Astrocyte (in vitro differentiated cells and primary cell): ENCODE results near the gene CLDN20.

Experiments
- CTCF ChIP-seq: IDR thresholded peaks from 2 replicates; pipeline ENCODE4 v1.5.1; 2011; ENCODE audit warnings: low read depth, mild to moderate bottlenecking, inconsistent platforms, low read length, moderate library complexity; ENCODE audit not compliant: insufficient read depth
- EZH2 ChIP-seq: IDR thresholded peaks from 2 replicates; pipeline ENCODE4 v1.6.1; 2012; ENCODE audit warnings: mild to moderate bottlenecking, low read length, inconsistent platforms; ENCODE audit not compliant: insufficient read depth

DNA sequence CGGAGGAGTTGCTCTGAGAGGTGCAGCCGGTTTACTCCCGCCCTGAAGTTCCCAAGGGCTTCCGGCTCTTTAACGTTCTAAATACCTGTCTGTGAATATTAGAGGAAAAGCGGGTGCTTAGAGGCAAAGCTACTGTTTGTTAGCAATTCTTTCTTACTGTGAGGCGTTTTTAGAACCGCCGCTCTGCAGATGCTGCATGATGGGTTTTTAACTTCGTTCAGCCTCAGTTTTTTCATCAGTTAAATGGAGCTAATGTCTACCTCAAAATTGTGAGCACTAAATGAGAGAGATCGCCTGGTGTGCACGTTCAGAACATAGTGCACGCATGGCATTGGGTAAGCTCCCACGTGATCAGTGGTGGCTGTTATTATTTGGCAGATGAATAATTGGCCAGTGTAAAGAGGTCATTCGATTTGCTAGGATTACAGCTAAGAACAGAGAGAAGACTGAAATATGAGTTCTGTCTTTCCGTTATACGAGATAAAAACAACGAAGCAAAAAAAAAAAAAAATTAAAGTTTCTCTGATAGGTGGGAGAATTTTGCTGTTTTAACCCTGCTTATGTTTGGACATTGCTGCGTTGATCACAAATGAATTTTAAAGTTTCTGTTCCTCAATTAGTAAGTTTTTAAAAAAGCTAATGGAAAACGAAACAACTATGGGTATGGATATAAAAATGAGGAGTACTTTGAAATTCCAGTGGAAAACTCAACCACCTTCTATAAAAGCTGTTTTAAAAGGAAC lies 51.1 kb downstream of the CLDN20 start:
- TF ChIP-seq EZH2: no peak
- TF ChIP-seq CTCF: no peak
